ENCODE data around the gene HNRNPK.
A peak's percentile ranks its signal among the peaks of the same experiment; 100 is the strongest.

The HNRNPK gene

GRCh38 chr9:83980395-83981125, 545 bp upstream of the HNRNPK start, which contains the start of gene RMI1:
RMI1 (plus strand) TSS chr9:83980805; CDS start chr9:84000987, 20,182 bp downstream.
- H3K27me3 Mint-ChIP-seq (ENCODE audit: low read depth, poor library complexity), result no peaks in the 10 kb centered on the region
- TF ChIP-seq CTCF (IDR thresholded peaks at IDR 0.05), result no peak
- peak; percentile 99 for DNase-seq
- H3K4me1 Mint-ChIP-seq, result peaks cover 46% of the 10 kb centered on the region
- peak within 1 kb of the TSS; percentile 100 for H3K27ac Mint-ChIP-seq
- peaks cover 3% of the 10 kb centered on the region for H3K9me3 Mint-ChIP-seq
- H3K4me3 Mint-ChIP-seq, result peak within 1 kb of the TSS; percentile 98
- H3K36me3 Mint-ChIP-seq (ENCODE audit: low read depth), result peaks cover 48% of the 10 kb centered on the region

DNA sequence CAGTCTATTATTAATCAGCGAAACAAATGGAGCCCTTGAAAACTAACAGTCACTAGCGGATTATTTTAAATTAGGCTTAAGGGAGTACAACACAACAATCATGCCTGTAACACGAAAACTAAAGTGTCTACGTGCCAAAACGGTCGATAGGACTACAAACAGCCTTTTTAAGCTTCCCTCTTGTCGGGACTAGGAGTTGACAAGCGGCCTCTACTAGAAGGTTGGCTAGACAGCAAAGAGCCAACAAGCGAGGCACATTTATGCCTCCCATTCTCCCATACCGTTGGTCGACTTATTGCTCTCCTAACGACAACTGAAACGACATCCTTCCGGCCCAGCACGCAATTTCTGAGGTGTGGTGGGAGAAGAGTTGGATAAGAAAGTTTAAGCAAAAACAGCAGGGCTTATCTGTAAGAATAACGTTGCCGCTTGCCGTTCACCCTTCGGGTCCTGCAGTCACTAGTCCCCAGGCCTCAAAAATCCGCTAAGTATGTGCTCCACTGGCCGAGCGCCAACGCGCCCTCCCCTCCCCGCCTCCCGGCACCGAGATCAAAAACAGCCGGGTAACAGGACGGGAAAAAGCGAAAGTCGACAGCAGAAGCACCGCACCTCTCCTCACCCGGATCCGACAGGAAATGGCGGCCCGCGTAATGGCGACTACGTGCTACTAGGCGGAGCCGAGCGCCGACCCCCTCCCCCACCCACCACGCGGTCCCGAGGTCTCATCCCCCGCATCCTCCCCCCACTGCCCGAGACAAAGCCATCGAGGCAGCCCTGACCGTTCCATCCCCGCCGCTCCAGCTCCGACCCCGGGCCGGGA, 813 bp downstream of the HNRNPK start:
- no peak for TF ChIP-seq CTCF (IDR thresholded peaks at IDR 0.05)
- H3K27ac Mint-ChIP-seq, result peak overlapping the region; percentile 100
- DNase-seq, result peak; percentile 74
- H3K36me3 Mint-ChIP-seq (ENCODE audit: low read depth), result peaks cover 58% of the 10 kb centered on the region
- peak overlapping the region; percentile 98 for H3K4me3 Mint-ChIP-seq
- peaks cover 60% of the 10 kb centered on the region for H3K4me1 Mint-ChIP-seq
- H3K9me3 Mint-ChIP-seq, result no peaks in the 10 kb centered on the region
- H3K27me3 Mint-ChIP-seq (ENCODE audit: low read depth, poor library complexity), result peaks cover 4% of the 10 kb centered on the region

- H3K9me3 Mint-ChIP-seq, result no peaks in the 10 kb centered on the region
- no peak for TF ChIP-seq CTCF (IDR thresholded peaks at IDR 0.05)
- H3K27me3 Mint-ChIP-seq (ENCODE audit: low read depth, poor library complexity), result peaks cover 4% of the 10 kb centered on the region
- peaks cover 67% of the 10 kb centered on the region for H3K36me3 Mint-ChIP-seq (ENCODE audit: low read depth)
- H3K27ac Mint-ChIP-seq, result peak overlapping the region; percentile 86
- no peak for DNase-seq
- H3K4me3 Mint-ChIP-seq, result peak overlapping the region; percentile 98
- peaks cover 47% of the 10 kb centered on the region for H3K4me1 Mint-ChIP-seq
Measured at GRCh38 chr9:83977196-83977595, 2.8 kb downstream of the HNRNPK start.

DNA sequence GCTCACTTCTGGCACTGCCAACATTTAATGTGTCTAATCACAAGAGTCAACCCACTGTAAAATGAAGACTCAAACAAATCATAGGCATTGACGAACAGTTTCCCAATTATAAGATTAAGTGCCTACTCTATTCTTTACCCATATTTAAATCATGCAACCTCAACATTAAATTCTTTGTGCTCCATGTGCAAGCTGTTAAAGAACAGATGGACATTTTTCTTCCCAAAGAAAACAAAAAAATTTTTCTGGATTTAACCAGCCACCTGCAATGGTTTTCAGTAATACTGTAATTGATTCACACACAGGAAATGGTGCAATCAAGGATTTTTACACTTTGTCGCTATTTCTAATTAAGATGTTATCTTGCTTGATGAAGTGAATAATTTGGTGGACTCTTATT, 3.6 kb downstream of the HNRNPK start:
- peaks cover 48% of the 10 kb centered on the region for H3K4me1 Mint-ChIP-seq
- no peaks in the 10 kb centered on the region for H3K9me3 Mint-ChIP-seq
- H3K27me3 Mint-ChIP-seq (ENCODE audit: low read depth, poor library complexity), result peaks cover 4% of the 10 kb centered on the region
- H3K4me3 Mint-ChIP-seq, result peak overlapping the region; percentile 98
- peaks cover 76% of the 10 kb centered on the region for H3K36me3 Mint-ChIP-seq (ENCODE audit: low read depth)
- no peak for DNase-seq
- no peak for TF ChIP-seq CTCF (IDR thresholded peaks at IDR 0.05)
- peak overlapping the region; percentile 50 for H3K27ac Mint-ChIP-seq

DNA sequence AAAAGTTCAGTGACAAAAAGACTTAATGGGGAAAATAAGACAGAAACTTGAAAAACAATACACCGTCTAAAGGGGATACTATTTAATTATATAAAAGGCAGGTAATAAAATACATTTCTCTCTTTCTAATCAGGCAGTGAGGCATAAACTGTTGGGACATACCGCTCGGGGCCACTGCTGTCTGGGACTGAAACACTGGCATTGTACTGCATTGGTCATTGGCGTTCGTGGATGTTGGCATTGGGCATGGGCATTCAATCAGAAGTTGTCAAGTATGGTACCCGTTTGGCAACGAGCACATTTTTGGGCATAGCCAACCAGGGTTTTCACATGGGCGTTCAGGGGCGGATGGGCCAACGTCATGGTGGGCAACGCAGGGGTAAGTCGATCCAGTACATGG, 4.7 kb downstream of the HNRNPK start:
- no peak for TF ChIP-seq CTCF (IDR thresholded peaks at IDR 0.05)
- peaks cover 4% of the 10 kb centered on the region for H3K27me3 Mint-ChIP-seq (ENCODE audit: low read depth, poor library complexity)
- H3K27ac Mint-ChIP-seq, result peak overlapping the region; percentile 16
- peak overlapping the region; percentile 98 for H3K4me3 Mint-ChIP-seq
- H3K4me1 Mint-ChIP-seq, result peaks cover 48% of the 10 kb centered on the region
- peaks cover 86% of the 10 kb centered on the region for H3K36me3 Mint-ChIP-seq (ENCODE audit: low read depth)
- no peak for DNase-seq
- no peaks in the 10 kb centered on the region for H3K9me3 Mint-ChIP-seq

Measured in nephron progenitor cell (in vitro differentiated cells).